ENCODE results near the gene TMEM86A.

DNA sequence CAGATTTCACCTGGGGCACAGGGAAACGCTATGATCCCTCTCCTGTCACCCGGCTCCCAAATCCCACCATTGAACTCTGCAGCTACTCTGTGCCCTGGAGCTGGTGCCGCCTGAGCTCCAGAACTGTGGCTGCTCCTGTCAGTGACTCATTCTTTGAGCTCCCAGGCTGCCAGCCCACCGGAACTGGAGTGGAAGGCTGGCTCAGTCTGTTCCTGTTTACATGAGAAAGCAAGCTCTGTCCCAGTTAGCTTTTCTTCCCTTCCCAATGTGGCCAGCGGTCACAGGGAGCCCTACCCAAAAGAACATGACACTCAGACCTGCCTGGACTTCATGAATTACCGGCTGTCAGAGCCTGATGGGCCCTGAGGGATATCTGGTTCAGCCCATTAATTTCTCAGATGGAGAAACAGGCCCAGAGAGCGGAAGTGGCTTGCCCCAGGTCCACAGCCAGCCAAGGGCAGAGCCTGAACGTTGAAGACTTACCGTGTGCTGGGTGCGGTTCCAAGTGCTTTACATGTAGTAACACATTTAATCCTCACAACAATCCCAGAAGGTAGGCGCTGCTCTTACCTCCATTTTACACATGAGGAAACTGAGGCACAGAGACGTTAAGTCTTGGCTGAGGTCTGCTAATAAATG lies 51.2 kb downstream of the TMEM86A start:
- TF ChIP-seq, protein P1, sequence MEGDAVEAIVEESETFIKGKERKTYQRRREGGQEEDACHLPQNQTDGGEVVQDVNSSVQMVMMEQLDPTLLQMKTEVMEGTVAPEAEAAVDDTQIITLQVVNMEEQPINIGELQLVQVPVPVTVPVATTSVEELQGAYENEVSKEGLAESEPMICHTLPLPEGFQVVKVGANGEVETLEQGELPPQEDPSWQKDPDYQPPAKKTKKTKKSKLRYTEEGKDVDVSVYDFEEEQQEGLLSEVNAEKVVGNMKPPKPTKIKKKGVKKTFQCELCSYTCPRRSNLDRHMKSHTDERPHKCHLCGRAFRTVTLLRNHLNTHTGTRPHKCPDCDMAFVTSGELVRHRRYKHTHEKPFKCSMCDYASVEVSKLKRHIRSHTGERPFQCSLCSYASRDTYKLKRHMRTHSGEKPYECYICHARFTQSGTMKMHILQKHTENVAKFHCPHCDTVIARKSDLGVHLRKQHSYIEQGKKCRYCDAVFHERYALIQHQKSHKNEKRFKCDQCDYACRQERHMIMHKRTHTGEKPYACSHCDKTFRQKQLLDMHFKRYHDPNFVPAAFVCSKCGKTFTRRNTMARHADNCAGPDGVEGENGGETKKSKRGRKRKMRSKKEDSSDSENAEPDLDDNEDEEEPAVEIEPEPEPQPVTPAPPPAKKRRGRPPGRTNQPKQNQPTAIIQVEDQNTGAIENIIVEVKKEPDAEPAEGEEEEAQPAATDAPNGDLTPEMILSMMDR (IDR thresholded peaks at IDR 0.05): no peak
- TF ChIP-seq POLR2AphosphoS5 (IDR thresholded peaks at IDR 0.05): no peak
